Thyroid gland (tissue), 4 donors: Measurements from ENCODE around the gene TIAM2. TPM values are rescaled to one million over a fixed set of nuclear protein-coding genes. Genes with fewer than 3 reads are reported as not detected.
A peak's percentile ranks its signal among the peaks of the same experiment; 100 is the strongest.

ENCODE experiments used
- DNase-seq, 2 donors: peaks; one replicate each; pipeline ENCODE4 v3.0.0-alpha.2; 2019
- H3K27ac ChIP-seq, 3 donors: fragments of 200-600 bp; sonication (generic); 1 replicate in 2 of 3; 2 replicates in 1 of 3; pipeline ENCODE4 v1.5.1; 2016 to 2019; ENCODE audit warnings: mild to moderate bottlenecking in 1 of 3, moderate library complexity in 1 of 3
- H3K27me3 ChIP-seq: fragments of 200-600 bp; sonication (generic); one replicate; pipeline ENCODE4 v1.5.1; 2019
- H3K36me3 ChIP-seq, 2 donors: fragments of 200-600 bp; sonication (generic); one replicate each; pipeline ENCODE4 v1.5.1; 2016 to 2019
- H3K4me1 ChIP-seq, 2 donors: fragments of 200-600 bp; sonication (generic); one replicate each; pipeline ENCODE4 v1.5.1; 2017 to 2019
- H3K4me3 ChIP-seq, 3 donors: fragments of 200-600 bp; sonication (generic); replicated peaks in 1 of 3; 1 replicate in 2 of 3; 2 replicates in 1 of 3; pipeline ENCODE4 v1.5.1; 2016; ENCODE audit warnings: mild to moderate bottlenecking in 1 of 3
- H3K9me3 ChIP-seq: fragments of 200-600 bp; sonication (generic); one replicate; pipeline ENCODE4 v1.5.1; 2017
- POLR2A ChIP-seq, 2 donors: fragments of 450-650 bp; IDR thresholded peaks; one replicate each; pipeline ENCODE4 v1.6.1; 2017; ENCODE audit warnings: antibody characterized with exemption in 2 of 2, mild to moderate bottlenecking in 2 of 2, moderate library complexity in 1 of 2
- WGBS, 2 donors: methylation state at CpG; one replicate each; pipeline ENCODE4 v1.1.5; 2017; 5-methylcytosine and 5-hydroxymethylcytosine counted together
- intact Hi-C: fragments of 100-400 bp; cut with DNase I; formaldehyde crosslinking; loops from one replicate; pipeline ENCODE4 v1.15.1; 2023
- total RNA-seq, 4 donors: library from RNA; depleted of rRNA; stranded (reverse); fragments of >200 nt; gene quantifications; one replicate each; pipeline ENCODE4 v1.2.3, GENCODE V29; 2016
- TF ChIP-seq, protein P1 (sequence below), 6 experiments: fragments of 200-600 bp in 3 of 6; fragments of 450-650 bp in 3 of 6; sonication (generic) in 3 of 6; IDR thresholded peaks; one replicate each; pipeline ENCODE4 v1.5.1; 2016 to 2019; ENCODE audit warnings: antibody characterized with exemption in 6 of 6, mild to moderate bottlenecking in 2 of 6, inconsistent platforms in 1 of 6, moderate library complexity in 1 of 6

Gene TIAM2
- total RNA-seq, 4 donors from 2014 or later, result 11.1 to 26.1 (median 18.5) TPM

- Histone ChIP-seq H3K36me3 (no peaks in the 10 kb centered on the region), H3K4me1 (peaks cover 0 to 4% of the 10 kb centered on the region in 2 donors), H3K27me3 (no peaks in the 10 kb centered on the region), H3K9me3 (no peaks in the 10 kb centered on the region), H3K27ac (peak overlapping the region in 2 of 3 donors; percentile 40 to 49), H3K4me3 (no peak overlapping the region)
- TF ChIP-seq, protein P1, sequence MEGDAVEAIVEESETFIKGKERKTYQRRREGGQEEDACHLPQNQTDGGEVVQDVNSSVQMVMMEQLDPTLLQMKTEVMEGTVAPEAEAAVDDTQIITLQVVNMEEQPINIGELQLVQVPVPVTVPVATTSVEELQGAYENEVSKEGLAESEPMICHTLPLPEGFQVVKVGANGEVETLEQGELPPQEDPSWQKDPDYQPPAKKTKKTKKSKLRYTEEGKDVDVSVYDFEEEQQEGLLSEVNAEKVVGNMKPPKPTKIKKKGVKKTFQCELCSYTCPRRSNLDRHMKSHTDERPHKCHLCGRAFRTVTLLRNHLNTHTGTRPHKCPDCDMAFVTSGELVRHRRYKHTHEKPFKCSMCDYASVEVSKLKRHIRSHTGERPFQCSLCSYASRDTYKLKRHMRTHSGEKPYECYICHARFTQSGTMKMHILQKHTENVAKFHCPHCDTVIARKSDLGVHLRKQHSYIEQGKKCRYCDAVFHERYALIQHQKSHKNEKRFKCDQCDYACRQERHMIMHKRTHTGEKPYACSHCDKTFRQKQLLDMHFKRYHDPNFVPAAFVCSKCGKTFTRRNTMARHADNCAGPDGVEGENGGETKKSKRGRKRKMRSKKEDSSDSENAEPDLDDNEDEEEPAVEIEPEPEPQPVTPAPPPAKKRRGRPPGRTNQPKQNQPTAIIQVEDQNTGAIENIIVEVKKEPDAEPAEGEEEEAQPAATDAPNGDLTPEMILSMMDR (IDR thresholded peaks at IDR 0.05), result no peak
- no peak for TF ChIP-seq POLR2A (IDR thresholded peaks at IDR 0.05)
- WGBS, 2 donors, result 97 to 100% methylated on average over 3 of the region's 4 CpGs
- intact Hi-C loops, result no loop called here
- DNase-seq, result no peak
Observed at GRCh38 chr6:155234167-155234566, 239.1 kb downstream of the TIAM2 start.

- H3K36me3 ChIP-seq, result no peaks in the 10 kb centered on the region
- peak overlapping the region in 2 of 3 donors; percentile 40 to 49 for H3K27ac ChIP-seq
- H3K4me1 ChIP-seq, result peaks cover 0 to 4% of the 10 kb centered on the region in 2 donors
- no peak overlapping the region for H3K4me3 ChIP-seq
- intact Hi-C loops, result no loop called here
- H3K27me3 ChIP-seq, result no peaks in the 10 kb centered on the region
- no peak for DNase-seq
- TF ChIP-seq POLR2A (IDR thresholded peaks at IDR 0.05), result no peak
- TF ChIP-seq, protein P1 (IDR thresholded peaks at IDR 0.05), result no peak
- no peaks in the 10 kb centered on the region for H3K9me3 ChIP-seq
- WGBS, 2 donors, result 89 to 96% methylated on average over 4 of the region's 4 CpGs
Observed at GRCh38 chr6:155234687-155235086, 239.6 kb downstream of the TIAM2 start.

DNA sequence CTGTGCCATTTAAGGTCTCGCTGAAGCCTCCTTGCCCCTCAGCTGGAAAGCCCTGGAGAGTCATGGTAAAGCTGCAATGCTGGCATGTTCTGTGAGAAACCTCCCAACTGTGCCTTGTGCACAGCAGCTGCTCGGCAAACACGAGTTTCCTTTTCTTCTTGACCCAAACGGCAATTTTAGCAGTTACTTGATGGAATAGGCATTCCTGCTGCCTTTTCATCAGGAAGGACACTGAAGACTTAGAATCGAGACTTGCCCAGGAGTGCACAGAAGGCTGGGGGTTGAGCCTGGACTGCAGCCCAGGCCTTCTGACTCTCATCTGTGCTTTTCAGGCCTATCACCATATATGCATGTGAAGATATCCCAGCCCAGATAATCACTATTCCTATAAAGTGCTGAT, 240.0 kb downstream of the TIAM2 start:
- H3K9me3 ChIP-seq, result no peaks in the 10 kb centered on the region
- H3K36me3 ChIP-seq, result no peaks in the 10 kb centered on the region
- peak overlapping the region in 2 of 3 donors; percentile 40 to 49 for H3K27ac ChIP-seq
- peaks cover 0 to 4% of the 10 kb centered on the region in 2 donors for H3K4me1 ChIP-seq
- intact Hi-C loops, result no loop called here
- WGBS, 2 donors, result 52 to 70% methylated on average over 5 of the region's 5 CpGs
- no peak for DNase-seq
- no peaks in the 10 kb centered on the region for H3K27me3 ChIP-seq
- TF ChIP-seq, protein P1 (IDR thresholded peaks at IDR 0.05), result no peak
- TF ChIP-seq POLR2A (IDR thresholded peaks at IDR 0.05), result no peak
- H3K4me3 ChIP-seq, result no peak overlapping the region

DNA sequence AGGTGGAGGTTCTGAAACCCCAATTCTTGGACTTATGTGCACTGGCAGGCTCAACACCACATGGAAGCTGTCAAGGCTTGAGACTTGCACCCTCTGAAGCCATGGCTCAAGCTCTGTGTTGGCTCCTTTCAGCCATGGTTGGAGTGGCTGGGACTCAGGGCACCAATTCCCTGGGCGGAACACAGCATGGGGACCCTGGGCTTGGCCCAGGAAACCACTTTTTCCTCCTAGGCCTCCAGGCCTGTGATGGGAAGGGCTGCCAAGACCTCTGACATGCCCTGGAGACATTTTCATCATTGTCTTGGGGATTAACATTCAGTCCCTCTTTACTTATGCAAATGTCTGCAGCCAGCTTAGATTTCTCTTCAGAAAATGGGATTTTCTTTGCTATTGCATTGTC, 242.5 kb downstream of the TIAM2 start:
- intact Hi-C loops, result no loop called here
- TF ChIP-seq POLR2A (IDR thresholded peaks at IDR 0.05), result no peak
- TF ChIP-seq, protein P1 (IDR thresholded peaks at IDR 0.05), result no peak
- no peak for DNase-seq

DNA sequence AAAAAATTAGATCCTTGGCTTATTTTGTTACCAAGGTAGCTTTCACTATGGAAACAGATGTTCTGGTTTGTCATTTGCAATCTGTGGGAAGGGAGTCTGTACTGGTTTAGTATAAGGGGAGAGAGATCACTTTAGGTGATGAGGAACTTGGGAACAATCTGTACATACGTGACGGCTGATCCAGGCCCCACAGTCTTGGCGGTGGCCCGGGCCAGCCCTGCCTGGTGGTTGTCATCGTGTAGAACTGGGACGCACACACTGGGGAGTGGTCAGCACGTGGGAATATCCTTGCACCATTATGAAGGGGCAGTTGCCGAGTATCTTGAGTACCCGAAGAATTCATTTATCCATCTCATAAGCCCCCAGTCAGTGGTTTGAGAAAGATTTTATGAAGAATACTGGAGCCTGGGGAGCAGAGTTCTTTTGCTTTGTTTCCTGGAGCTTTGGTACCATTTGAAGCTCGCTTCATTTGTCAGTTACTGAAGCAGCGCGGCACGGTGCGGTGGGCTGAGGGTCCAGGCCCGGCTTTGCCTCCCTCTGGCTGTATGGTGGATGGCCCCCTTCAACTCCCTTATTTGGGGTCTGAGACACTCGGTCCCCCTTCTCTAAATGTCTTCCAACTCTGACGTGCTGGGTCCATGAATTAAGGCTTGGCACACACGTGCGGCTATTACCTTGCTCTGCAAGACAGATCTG, 245.9 kb downstream of the TIAM2 start:
- Histone ChIP-seq H3K27ac (peak overlapping the region; percentile 75 to 87 (median 81)), H3K9me3 (no peaks in the 10 kb centered on the region), H3K4me1 (peaks cover 10 to 17% of the 10 kb centered on the region in 2 donors), H3K4me3 (no peak overlapping the region), H3K36me3 (no peaks in the 10 kb centered on the region), H3K27me3 (no peaks in the 10 kb centered on the region)
- TF ChIP-seq, protein P1 (IDR thresholded peaks at IDR 0.05), result no peak
- no peak for TF ChIP-seq POLR2A (IDR thresholded peaks at IDR 0.05)
- intact Hi-C loops, result no loop called here
- WGBS, 2 donors, result 92 to 95% methylated on average over 19 of the region's 19 CpGs
- DNase-seq, result no peak

More for the DNA sequence above, 242.5 kb downstream of the TIAM2 start:
- Histone ChIP-seq H3K4me3 (no peak overlapping the region), H3K27me3 (no peaks in the 10 kb centered on the region), H3K9me3 (no peaks in the 10 kb centered on the region), H3K4me1 (peaks cover 10 to 17% of the 10 kb centered on the region in 2 donors), H3K27ac (no peak overlapping the region), H3K36me3 (no peaks in the 10 kb centered on the region)
- WGBS, 2 donors, result 91% methylated on average over 1 of the region's 1 CpG; no CpG with 5 or more reads in 1 of the 2 donors
